ENCODE results near the gene METTL22.

Gene METTL22

GRCh38 chr16:8591451-8591850, 30.0 kb upstream of the METTL22 start:
- FAIRE-seq, result no peak

GRCh38 chr16:8594149-8594666, 27.3 kb upstream of the METTL22 start:
- no peak for FAIRE-seq

More at GRCh38 chr16:8591451-8591850, 30.0 kb upstream of the METTL22 start:
- DNase-seq (ENCODE audit: low spot score), result no peak

GRCh38 chr16:8595783-8596182, 25.7 kb upstream of the METTL22 start:
- DNase-seq (ENCODE audit: low spot score), result no peak
- no peak for FAIRE-seq

More at GRCh38 chr16:8594149-8594666, 27.3 kb upstream of the METTL22 start:
- no peak for DNase-seq (ENCODE audit: low spot score)

- FAIRE-seq (no peak), DNase-seq (ENCODE audit: low spot score) (no peak)
Observed at GRCh38 chr16:8596581-8596980, 24.9 kb upstream of the METTL22 start.

GRCh38 chr16:8600144-8600775, 21.2 kb upstream of the METTL22 start:
- no peak for DNase-seq (ENCODE audit: low spot score)
- FAIRE-seq, result no peak

GRCh38 chr16:8605554-8605953, 15.9 kb upstream of the METTL22 start:
- FAIRE-seq (no peak), DNase-seq (ENCODE audit: low spot score) (no peak)

- DNase-seq (ENCODE audit: low spot score) (no peak), FAIRE-seq (no peak)
Observed at GRCh38 chr16:8607214-8607613, 14.3 kb upstream of the METTL22 start.

GRCh38 chr16:8611122-8611521, 10.4 kb upstream of the METTL22 start:
- FAIRE-seq (no peak), DNase-seq (ENCODE audit: low spot score) (no peak)

- no peak for DNase-seq (ENCODE audit: low spot score)
- FAIRE-seq, result no peak
Observed at GRCh38 chr16:8611886-8612600, 9.5 kb upstream of the METTL22 start.

GRCh38 chr16:8614435-8615029, 7.0 kb upstream of the METTL22 start:
- FAIRE-seq, result no peak

GRCh38 chr16:8619671-8620370, 1.7 kb upstream of the METTL22 start:
- FAIRE-seq (no peak), DNase-seq (ENCODE audit: low spot score) (no peak)

More at GRCh38 chr16:8614435-8615029, 7.0 kb upstream of the METTL22 start:
- no peak for DNase-seq (ENCODE audit: low spot score)

- no peak for DNase-seq (ENCODE audit: low spot score)
- FAIRE-seq, result no peak
Observed at GRCh38 chr16:8620535-8620934, 963 bp upstream of the METTL22 start.

- DNase-seq (ENCODE audit: low spot score) (no peak), FAIRE-seq (no peak)
Observed at GRCh38 chr16:8621222-8621571, 301 bp upstream of the METTL22 start.

- FAIRE-seq (no peak), DNase-seq (ENCODE audit: low spot score) (no peak)
Observed at GRCh38 chr16:8622315-8622656, 788 bp downstream of the METTL22 start.

- no peak for DNase-seq (ENCODE audit: low spot score)
- no peak for FAIRE-seq
Observed at GRCh38 chr16:8623634-8624033, 2.1 kb downstream of the METTL22 start.

- DNase-seq (ENCODE audit: low spot score) (no peak), FAIRE-seq (no peak)
Observed at GRCh38 chr16:8625491-8626087, 4.1 kb downstream of the METTL22 start.

- no peak for DNase-seq (ENCODE audit: low spot score)
- FAIRE-seq, result no peak
Observed at GRCh38 chr16:8626946-8627345, 5.4 kb downstream of the METTL22 start.

GRCh38 chr16:8627456-8627855, 6.0 kb downstream of the METTL22 start:
- no peak for DNase-seq (ENCODE audit: low spot score)
- no peak for FAIRE-seq

- FAIRE-seq (no peak), DNase-seq (ENCODE audit: low spot score) (no peak)
Observed at GRCh38 chr16:8628981-8629725, 7.7 kb downstream of the METTL22 start.

GRCh38 chr16:8630255-8630953, 8.9 kb downstream of the METTL22 start:
- DNase-seq (ENCODE audit: low spot score) (no peak), FAIRE-seq (no peak)
